Stimulated activated CD4-positive, alpha-beta T cell treated with anti-CD3 and anti-CD28 coated beads, Interleukin-1b, Interleukin-23, amount 100 ng/mL, for 24 hours (primary cell): Measurements from ENCODE around the gene CCDC77.

ENCODE experiments used
- DNase-seq, 4 experiments: peaks; one replicate each; pipeline ENCODE4 v3.0.0-alpha.2; 2020; ENCODE audit warnings: low read depth in 4 of 4, low spot score in 1 of 4

Gene CCDC77

GRCh38 chr12:480831-481816, 79.7 kb downstream of the CCDC77 start:
- no peak for DNase-seq

DNA sequence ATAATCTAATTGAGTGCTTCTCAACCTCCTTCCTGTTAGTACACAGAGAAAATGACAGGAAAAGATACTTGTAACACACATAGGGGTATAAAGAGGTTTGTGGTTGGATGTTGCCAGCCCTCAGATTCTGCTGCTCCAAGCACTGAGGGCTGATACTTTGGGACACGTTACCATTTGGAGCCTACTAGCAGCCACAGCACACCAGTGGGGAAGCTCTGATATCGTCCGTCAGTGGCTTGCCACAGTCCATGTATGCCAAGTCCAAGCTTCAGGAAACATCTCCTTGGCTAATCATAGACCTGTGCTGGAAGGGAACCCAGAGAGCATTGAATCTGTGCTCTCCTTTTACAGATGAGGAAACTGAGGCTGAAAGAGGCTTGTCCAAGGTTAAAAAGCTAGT, 80.6 kb downstream of the CCDC77 start:
- no peak for DNase-seq

GRCh38 chr12:484096-484495, 82.7 kb downstream of the CCDC77 start:
- DNase-seq, result no peak

- DNase-seq, result no peak
Measured at GRCh38 chr12:490260-490659, 88.8 kb downstream of the CCDC77 start.
